Hematopoietic multipotent progenitor cell treated with erythropoietin and hydrocortisone succinate and interleukin-3 and kit ligand, for 15 days (in vitro differentiated cells): ENCODE data around the gene RPL39.
"Not testable (repeated sequence)": the region's sequence is repeated elsewhere in the genome, so short reads cannot be mapped to it uniquely, and the experiment has no call there.

ENCODE experiments used
- DNase-seq: peaks from one replicate; pipeline ENCODE4 v3.0.0-alpha.2; 2015; ENCODE audit warnings: low spot score

Gene RPL39

DNA sequence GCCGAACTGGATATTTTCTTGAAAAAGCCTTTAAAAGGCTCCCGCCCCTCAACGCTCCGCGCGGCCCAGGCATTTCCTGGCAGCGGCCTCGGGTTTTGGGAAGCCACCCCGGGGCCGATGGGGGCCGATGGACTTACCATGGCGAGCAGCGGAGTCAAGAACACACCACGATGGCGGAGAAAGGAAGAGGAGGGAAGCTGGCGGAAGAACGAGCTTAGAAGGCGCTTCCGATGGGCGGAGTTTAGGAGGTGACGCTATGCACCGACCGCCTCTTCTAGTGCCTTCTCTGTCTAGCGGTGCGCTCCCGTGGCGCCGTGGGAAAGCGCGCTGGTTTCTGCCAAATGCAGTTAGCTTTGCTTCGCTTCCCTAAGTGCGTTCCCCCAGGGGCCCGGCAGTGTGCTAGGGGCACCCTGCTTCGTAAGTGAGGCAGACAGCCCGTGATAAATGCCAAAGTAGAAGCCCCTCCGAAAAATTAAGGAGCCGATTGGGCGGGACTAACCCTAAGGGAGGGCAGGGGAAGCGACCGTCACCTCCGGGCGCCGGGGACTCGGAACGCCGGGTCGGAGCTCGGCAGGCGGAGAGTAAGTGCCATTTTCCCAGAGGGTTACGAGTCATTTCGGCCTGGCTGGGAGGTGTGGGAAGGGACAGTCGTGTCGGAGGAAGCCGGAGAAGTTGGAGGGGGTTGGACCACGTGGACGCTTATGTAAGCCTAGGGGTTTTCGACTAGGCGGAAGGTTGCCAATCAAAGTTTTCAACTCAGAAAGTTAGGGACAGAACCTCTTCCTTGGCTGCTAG, at the start of gene RPL39:
RPL39 (minus strand) TSS at position 194 of the 795 bp plus-strand sequence; CDS start at position 140, 54 bp downstream.
- peak; percentile 82 for DNase-seq

DNA sequence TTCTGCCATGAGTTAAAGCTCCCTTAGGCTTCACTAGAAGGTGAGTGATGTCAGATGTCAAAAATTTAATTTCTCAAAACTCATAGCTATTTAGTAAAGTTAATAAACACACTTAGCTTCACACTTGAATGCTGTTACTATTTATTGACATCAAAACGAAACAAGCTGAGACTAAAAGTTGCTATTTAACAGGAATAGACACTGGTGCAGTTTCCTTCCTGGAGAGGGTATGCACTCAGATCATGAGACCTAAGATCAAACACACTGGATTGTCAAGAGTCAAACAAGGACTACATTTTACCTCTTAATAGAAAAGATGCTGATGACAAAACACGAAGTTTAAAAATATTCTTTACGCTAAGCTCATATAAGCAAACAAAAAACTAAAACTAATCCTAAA, 42.5 kb upstream of the RPL39 start:
- no peak for DNase-seq

DNA sequence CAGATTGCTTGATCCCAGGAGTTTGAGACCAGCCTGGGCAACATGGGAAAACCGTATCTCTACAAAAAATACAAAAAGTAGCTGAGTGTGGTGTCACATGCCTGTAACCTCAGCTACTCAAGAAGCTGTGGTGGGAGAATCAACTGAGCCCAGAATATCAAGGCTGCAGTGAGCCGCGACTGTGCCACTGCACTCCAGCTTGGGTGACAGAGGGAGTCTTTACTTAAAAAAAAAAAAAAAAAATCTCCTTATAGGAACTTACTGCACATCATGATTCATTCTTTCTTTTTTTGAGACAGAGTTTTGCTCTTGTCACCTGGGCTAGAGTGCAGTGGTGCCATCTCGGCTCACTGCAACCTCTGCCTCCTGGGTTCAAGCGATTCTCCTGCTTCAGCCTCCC, 37.0 kb upstream of the RPL39 start:
- DNase-seq = no peak

DNA sequence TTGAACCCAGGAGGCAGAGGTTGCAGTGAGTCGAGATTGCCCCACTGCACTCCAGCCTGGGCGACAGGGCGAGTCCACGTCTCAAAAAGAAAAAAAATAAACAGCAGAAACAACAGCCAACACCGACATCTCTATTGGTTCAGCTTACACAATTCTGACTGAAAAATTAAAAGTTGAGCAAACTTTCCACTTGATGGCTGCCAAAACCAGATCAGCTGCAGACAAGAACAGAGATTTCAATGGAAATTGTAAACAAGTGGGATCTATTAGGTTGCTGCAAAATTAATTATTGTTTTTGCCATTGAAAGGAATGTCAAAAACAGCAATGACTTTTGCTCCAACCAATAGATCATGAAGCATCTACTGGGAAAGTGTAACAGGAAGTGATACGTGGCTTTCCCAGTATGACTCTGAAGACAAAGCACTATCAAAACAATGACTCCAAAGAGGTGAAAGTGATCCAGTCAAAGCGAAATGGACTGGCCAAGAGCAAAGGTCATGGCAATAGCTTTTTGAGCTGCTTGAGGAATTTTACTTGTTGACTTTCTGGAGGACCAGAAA, 35.0 kb upstream of the RPL39 start:
- DNase-seq = no peak

DNA sequence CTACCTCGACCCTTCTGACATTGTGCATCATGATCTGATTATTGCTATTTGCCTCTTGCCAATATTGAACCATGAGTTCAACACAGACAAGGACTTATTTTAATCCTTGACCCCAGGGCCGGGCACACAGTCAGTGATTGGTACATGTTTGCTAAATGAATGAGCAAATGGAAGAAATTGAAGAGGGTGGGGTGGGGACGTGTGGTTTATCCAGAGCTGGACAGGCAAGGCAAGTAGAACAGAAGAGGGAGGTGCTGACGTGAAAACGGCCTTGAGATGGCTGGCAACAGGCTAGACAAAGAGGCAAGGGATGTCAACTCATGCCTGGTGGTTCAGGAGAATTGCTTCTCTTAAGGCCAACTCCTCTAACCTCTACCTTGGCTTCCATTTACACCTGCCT, 32.8 kb upstream of the RPL39 start:
- not testable (repeated sequence) for DNase-seq

DNA sequence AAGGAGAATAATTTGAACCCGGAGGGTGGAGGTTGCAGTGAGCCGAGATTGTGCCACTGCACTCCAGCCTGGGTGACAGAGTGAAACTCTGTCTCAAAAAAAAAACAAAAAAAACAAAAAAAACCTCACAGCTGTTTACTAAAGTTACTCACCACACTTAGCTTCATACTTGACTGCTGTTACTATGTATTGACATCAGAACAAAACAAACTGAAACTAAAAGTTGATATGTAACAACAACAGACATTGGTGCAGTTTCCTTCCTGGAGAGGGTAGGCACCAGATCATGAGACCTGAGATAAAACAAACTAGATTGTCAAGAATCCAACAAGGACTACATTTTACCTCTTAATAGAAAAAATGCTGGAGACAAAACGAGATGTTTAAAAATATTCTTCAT, 30.3 kb upstream of the RPL39 start:
- not testable (repeated sequence) for DNase-seq

DNA sequence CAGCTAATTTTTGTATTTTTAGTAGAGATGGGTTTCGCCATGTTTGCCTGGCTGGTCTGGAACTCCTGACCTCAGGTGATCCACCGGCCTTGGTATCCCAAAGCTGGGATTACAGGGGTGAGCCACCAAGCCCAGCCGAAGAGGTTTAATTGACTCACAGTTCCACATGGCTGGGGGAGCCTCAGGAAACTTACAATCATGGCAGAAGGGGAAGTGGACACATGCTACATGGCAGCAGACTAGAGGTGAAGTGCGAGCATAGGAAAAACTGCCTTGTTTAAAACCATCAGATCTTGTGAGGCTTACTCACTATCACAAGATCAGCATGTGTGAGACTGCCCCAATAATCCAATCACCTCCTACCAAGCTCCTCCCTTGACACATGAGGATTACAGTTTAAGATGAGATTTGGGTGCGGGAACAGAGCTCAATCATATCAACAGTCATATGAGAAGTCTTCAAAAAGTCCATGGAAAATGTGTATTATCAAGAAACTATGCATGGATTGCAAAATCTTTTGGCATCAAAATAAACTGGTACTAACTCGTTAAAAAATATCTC, 25.8 kb upstream of the RPL39 start:
- no peak for DNase-seq

DNA sequence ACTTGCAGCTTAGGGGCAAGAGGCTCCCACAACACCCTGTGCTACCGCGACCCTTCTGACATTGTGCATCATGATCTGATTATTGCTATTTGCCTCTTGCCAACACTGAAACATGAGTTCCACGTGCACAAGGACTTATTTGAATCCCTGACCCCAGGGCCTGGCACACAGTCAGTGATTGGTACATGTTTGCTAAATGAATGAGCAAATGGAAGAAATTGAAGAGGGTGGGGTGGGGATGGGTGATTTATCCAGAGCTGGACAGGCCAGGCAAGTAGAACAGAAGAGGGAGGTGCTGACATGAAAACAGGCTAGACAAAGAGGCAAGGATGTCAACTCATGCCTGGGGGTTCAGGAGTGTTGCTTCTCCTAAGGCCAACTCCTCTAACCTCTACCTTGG, 24.9 kb upstream of the RPL39 start:
- DNase-seq = no peak

GRCh38 chrX:119809185-119809666, 17.8 kb upstream of the RPL39 start:
- DNase-seq = no peak

- DNase-seq = not testable (repeated sequence)
These were observed 17.0 kb upstream of the RPL39 start for GRCh38 chrX:119808461-119808860.

GRCh38 chrX:119802546-119802945, 11.1 kb upstream of the RPL39 start:
- no peak for DNase-seq

DNA sequence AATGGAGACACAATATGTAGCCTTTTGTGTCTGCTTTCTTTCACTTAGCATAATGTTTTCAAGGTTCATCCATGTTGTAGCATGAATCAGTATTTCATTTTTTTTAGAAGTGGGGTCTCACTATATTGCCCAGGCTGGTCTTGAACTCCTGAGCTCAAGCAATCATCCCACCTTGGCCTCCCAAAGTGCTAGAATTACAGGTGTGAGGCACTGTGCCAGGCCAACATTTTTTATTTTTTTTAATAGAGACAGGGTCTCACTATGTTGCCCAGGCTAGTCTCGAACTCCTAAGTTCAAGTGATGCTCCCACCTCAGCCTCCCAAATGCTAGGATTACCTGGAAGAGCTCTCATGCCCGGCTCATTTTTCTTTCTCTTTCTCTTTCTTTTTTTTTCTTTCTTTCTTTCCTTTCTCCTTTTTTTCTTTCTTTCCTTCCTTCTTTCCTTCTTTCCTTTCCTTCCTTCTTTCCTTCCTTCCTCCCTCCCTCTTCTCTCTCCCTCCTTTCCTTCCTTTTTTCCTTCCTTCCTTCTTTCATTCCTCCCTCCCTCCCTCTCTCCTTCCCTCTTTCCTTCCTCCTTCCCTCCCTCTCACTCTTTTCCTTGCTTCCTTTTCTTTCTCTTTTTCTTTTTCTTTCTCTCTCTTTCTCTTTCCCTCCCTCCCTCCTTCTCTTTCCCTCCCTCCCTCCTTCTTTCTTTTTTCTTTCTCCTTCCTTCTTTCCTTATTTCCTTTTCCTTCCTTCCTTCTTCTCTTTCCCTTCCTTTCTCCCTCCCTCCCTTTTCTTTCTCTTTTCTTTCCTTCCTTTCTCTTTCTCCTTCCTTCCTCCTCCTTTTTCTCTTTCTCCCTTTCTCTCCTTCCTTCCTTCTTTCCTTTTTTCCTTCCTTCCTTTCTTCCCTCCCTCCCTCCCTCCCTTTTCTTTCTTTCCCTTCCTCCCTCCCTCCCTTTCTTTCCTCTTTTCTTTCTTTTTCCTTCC, 10.1 kb upstream of the RPL39 start:
- no peak for DNase-seq

- peak; percentile 50 for DNase-seq
These were observed 423 bp downstream of the RPL39 start for GRCh38 chrX:119790977-119791436.

DNA sequence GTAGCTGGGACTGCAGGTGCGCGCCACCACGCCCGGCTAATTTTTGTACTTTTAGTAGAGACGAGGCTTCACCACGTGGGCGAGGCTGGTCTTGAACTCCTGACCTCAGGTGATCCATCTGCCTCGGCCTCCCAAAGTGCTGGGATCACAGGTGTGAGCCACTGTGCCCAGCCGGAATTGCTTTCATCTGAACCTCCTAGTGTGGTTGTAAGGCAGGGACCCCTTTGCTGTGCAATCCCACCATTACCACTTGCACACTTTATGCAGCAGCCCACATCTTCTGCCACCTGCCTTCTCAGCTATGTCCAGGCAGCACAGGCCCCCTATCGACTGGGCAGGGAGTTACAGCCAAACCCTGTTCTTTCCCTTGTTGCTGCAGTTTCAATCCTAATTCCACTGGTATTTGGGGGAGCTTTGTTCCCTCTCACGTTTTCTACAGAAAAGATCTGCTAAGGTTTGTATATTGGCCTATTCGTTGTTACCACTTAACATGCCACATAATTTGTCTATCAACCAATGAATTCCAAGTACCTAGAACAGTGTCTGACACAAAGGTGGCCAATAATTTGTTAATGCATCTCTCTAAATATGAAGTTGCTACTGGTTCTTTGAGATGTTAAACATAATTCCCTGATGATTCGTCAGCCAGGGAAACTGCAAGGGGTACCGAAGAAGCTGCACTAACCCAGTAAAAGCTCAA, 6.5 kb downstream of the RPL39 start:
- DNase-seq = peak; percentile 41

GRCh38 chrX:119783026-119783425, 8.4 kb downstream of the RPL39 start:
- DNase-seq = no peak

DNA sequence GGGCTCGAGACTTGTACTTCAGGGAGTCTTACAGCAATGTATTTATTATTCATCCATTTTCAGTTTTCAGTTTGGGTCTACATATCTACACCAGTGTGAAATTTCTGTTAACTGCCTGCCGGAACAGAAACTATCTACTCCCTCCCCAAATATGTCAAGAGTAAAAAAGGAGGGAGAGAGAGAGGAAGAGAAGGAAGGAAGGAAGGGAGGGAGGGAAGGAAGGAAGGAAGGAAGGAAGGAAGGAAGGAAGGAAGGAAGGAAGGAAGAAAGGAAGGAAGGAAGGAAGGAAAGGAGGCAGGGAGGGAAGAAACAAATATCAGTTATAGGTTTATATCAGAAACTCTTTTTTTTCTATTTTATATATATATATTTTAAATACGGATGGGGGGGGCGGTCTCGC, 12.6 kb downstream of the RPL39 start:
- no peak for DNase-seq

DNA sequence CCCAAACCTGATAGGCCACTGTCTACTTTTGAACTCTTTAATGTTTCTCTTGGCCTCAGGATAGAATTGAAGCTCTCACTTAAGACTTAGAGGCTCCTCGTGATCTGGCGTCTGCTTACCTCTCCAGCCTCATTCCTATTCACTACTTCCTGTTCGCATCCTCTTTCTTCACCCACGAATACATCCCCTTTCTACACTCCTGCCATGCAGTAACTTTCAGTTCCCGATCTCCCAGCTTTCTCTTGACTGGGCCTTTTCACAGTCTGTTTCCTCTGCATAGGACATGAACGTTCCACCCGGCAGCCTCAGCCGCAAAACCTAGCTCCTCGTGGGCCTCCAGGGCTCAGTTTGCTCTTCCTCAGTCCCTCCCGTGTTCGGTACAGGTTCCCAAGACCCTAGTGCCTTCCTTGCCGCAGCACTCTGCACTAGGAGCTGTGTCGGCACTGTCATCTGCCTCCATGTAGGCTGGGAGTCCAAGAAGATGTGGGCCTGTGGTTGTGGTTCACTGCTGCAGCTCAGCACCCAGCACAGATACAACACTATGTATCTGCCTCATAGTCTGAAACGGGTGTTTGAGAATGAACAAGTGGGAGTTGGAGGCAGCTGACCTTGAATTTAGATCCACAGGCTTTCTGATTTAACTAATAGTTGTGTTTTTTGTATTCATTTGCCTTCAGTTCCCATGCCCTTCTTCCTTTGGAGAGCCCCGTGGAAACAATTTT, 15.8 kb downstream of the RPL39 start:
- DNase-seq = no peak

DNA sequence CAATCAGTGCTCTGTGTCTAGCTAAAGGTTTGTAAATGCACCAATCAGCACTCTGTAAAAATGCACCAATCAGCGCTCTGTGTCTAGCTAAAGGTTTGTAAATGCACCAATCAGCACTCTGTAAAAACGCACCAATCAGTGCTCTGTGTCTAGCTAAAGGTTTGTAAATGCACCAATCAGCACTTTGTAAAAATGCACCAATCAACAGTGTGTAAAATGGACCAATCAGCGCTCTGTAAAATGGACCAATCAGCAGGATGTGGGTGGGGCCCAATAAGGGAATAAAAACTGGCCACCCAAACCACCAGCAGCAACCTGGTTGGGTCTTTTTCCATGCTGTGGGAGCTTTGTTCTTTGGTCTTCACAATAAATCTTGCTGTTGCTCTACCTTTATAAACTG, 22.0 kb downstream of the RPL39 start:
- not testable (repeated sequence) for DNase-seq

DNA sequence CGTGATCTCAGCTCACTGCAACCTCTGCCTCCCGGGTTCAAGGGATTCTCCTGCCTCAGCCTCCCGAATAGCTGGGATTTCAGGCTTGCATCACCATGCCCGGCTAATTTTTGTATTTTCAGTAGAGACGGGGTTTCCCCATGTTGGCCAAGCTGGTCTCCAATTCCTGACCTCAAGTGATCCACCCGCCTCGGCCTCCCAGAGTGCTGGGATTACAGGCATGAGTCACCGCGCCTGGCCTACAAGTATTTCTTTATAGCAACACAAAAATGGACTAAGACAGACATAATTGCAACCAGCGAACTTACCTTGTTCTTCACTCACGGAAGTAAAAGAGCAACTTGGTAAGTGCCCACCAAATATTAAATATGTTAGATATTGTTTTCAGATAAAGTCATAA, 23.0 kb downstream of the RPL39 start:
- not testable (repeated sequence) for DNase-seq

- DNase-seq = no peak
These were observed 27.5 kb downstream of the RPL39 start for GRCh38 chrX:119763836-119764387.
